Fibroblast of the conjunctiva (primary cell): ENCODE measurements around the gene SMNDC1.

ENCODE experiments used
- DNase-seq: peaks from one replicate; pipeline ENCODE4 v3.0.0-alpha.2; 2010; ENCODE audit warnings: low read depth

SMNDC1 gene

GRCh38 chr10:110327262-110327914 is 22.7 kb upstream of the SMNDC1 start:
- no peak for DNase-seq

- no peak for DNase-seq
Measured at GRCh38 chr10:110326351-110327032, 21.8 kb upstream of the SMNDC1 start.

DNA sequence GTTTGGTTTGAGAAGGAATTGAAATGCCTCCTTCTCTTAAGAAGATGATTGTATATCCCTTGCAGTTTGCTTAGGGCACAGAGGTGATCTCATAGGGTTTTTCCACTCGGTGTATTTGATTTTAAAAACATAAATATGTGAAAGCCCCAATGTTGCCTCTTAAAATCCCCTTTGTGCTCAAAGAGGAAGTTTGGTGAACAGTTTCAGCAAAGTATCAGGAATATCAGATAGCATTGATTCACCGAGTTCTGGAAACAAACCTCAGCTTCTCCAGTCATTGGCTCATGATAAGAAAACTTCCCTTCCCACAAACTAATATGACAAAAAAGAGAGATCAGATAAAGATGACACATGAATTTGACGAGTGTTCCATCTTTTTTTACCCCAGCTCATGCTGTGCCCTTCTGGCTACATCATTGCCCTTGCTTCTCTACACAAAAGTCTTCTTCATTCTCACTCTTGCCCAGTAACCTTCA is 20.1 kb upstream of the SMNDC1 start:
- DNase-seq: no peak

- no peak for DNase-seq
Measured at GRCh38 chr10:110324201-110324804, 19.6 kb upstream of the SMNDC1 start.

- DNase-seq: no peak
Measured at GRCh38 chr10:110323503-110323902, 18.8 kb upstream of the SMNDC1 start.

DNA sequence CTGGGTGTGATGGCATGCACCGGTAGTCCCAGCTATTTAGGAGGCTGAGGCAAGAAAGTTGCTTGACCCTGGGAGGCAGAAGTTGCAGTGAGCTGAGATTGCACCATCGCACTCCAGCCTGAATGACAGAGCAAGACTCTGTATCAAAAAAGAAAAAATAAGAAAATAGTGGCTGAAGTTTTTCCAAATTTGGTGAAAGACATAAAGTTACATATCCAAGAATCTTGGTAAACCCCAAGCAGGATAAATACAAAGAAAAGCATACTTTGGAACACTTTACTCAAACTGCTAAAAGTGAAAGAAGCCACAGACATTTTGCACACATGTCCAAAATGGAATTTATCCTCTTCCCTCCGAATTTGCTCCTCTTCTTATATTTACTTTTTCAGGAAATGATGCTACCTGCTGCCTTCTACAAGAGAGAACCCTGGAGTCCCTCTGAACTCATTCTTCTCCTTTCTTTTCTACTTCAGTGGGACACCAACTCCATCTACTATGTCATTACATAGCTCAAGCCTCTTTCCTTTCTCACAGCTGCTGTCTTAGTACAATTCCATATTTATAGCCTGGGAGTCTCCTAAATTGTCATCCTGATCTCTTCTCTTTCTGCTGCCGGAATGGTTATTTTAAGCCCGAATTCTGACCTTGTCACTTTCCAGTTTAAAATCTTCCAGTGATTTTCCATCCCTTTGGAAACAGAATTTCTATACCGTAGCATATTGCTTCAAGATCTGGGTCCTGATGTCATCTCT is 17.3 kb upstream of the SMNDC1 start:
- no peak for DNase-seq

GRCh38 chr10:110317866-110318850 is 13.4 kb upstream of the SMNDC1 start:
- DNase-seq: no peak

GRCh38 chr10:110313674-110314073 is 9.0 kb upstream of the SMNDC1 start:
- DNase-seq: no peak

- no peak for DNase-seq
Measured at GRCh38 chr10:110312206-110312605, 7.5 kb upstream of the SMNDC1 start.

DNA sequence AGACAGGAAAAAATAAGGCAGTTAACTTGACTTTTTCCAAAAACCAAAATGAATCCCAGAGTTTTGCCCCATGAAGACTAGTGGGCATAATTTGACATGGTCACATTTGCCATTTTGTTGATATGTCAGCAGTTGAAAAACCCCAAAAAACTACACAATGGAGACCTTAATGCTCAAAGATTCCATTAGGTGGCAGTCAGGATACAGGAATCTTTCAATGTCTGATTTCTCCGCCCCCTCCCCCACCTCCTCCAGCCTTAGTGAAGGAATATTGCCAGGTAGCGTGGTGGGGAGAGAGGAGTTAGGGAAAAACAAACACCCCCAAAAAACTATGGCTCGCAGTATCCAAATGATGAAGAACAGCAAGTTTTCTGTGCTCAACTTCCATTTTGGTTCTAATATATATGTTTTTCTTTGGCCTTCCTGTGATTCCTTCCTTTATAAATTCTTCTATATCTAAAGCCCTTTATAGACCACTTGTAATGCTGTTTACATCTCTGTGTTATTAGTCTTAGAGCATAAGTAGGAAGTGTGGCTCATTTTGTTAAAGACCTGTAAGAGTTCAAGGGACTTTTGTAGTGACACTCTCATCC is 6.7 kb upstream of the SMNDC1 start:
- DNase-seq: peak; percentile 49

DNA sequence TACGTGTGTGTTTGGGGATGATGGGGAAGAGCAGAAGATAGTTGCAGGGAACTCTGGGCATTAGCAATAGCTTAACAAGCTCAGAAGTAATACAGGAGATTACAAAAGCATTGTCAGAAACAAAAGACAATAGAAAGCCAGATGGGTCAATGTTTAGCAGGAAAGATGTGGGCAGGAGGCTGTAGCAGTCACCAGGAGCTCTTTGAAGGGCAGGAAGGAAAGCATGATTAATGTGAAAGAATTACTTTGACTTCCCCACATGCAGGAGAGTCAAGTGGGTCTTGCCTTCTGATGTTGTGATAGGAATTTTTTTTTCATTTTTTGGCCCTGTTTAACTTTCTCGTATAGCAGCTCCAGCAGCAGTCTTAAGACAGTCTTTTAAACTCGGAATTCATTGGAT is 6.0 kb upstream of the SMNDC1 start:
- DNase-seq: no peak

GRCh38 chr10:110307805-110308204 is 3.1 kb upstream of the SMNDC1 start:
- no peak for DNase-seq

GRCh38 chr10:110306452-110306768 is 1.7 kb upstream of the SMNDC1 start:
- DNase-seq: no peak

GRCh38 chr10:110305767-110306451 is 1.2 kb upstream of the SMNDC1 start:
- peak; percentile 83 for DNase-seq

DNA sequence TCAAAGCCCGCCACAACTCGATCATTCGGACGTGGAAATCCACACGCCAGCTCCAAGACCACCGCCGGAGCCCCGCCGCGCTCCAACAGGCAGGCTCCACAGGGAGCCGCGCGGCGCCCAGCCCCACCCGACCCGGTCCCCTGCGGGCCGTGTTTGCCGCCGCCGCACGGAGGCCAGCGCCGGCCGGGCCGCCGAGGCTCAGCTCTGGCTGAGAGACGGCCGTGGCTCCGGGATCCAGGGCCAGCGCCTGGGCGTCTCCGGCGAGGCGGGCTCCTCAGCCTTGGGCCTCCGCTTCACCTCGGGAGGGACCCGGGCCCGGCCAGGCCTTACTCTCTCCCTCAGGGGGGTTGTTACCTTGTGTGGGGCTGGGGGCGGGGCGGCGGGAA is 333 bp downstream of the SMNDC1 start:
- DNase-seq: no peak

- DNase-seq: no peak
Measured at GRCh38 chr10:110303681-110304080, 1.0 kb downstream of the SMNDC1 start.

- no peak for DNase-seq
Measured at GRCh38 chr10:110300486-110300986, 4.2 kb downstream of the SMNDC1 start.

DNA sequence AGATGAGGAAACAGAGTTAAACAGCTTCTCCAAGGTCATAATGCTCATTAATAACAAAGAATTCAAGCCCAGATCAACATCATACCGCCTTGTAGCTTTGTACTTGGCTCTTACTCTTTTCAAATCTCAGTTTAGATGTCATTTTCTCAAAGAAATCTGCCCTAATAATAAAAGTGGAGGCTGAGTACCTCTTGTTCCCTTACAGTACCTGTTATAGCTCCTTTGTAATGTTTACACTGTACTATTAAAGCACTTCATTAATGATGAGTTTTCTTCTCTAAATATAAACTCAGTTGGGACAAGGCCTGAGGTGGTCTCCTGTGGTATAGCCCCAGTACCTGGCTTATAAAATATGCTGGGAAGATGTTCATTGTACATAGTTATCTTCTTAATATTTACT is 7.8 kb downstream of the SMNDC1 start:
- no peak for DNase-seq

- no peak for DNase-seq
Measured at GRCh38 chr10:110286841-110287240, 17.9 kb downstream of the SMNDC1 start.

DNA sequence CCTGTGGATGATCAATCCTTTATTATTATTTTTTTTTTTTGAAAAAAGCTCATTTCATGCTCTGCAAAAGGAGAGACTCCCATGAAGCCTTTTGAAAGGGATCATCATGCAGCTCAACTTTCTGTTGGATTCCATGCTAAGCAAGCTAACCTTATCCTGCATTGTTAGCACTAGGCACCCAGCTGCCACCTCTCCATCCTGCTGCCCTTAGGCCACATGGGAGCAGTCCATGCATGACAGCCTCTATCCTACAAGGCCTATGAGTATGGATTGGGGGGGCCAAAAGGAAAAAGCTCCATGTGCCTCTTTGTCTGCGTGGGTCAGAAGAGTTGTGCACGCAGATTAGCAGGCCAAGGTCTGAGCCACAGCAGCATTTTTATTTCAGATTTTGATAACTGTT is 19.2 kb downstream of the SMNDC1 start:
- no peak for DNase-seq
